ENCODE measurements around the gene C1orf105. TPM values are rescaled to one million over a fixed set of nuclear protein-coding genes. Genes with fewer than 3 reads are reported as not detected.

The C1orf105 gene
- total and polyA plus RNA-seq, 2 of the 13 experiments (the other 11 are each of a cell fraction or from before 2014, with no cell fraction given): 0.15 to 0.45 TPM

GRCh38 chr1:172484252-172484651, 63.8 kb downstream of the C1orf105 start:
- BruUV-seq (replicated peaks): no TSS peak
- no peak overlapping the region for H3K27ac ChIP-seq (ENCODE audit: extremely low read length, insufficient read depth, low read length)
- no peak for TF ChIP-seq CEBPB (IDR thresholded peaks at IDR 0.05; ENCODE audit: borderline replicate concordance, low read depth, low read length)
- TF ChIP-seq POLR2A (IDR thresholded peaks at IDR 0.05; ENCODE audit: insufficient read depth in 1 of 2, low read depth in 2 of 2, low read length in 2 of 2): no peak
- TF ChIP-seq ZNF337 (CRISPR knock-in tag; IDR thresholded peaks at IDR 0.05; ENCODE audit: borderline replicate concordance, low read depth): no peak
- TF ChIP-seq ZMAT5 (CRISPR knock-in tag; IDR thresholded peaks at IDR 0.05; ENCODE audit: borderline replicate concordance, low read depth): no peak
- no peak for TF ChIP-seq GMEB2 (CRISPR knock-in tag; IDR thresholded peaks at IDR 0.05; ENCODE audit: low read depth)
- TF ChIP-seq ZBTB39 (CRISPR knock-in tag; IDR thresholded peaks at IDR 0.05): no peak
- no peak for TF ChIP-seq ZNF574 (CRISPR knock-in tag; IDR thresholded peaks at IDR 0.05)
- no peak for TF ChIP-seq ZBTB42 (CRISPR knock-in tag; IDR thresholded peaks at IDR 0.05)
- TF ChIP-seq ERF (CRISPR knock-in tag; IDR thresholded peaks at IDR 0.05): no peak
- no peak for TF ChIP-seq NPAS2 (CRISPR knock-in tag; IDR thresholded peaks at IDR 0.05; ENCODE audit: borderline replicate concordance)
- no peak for TF ChIP-seq SMAD1 (CRISPR knock-in tag; IDR thresholded peaks at IDR 0.05; ENCODE audit: borderline replicate concordance, low read depth)
- TF ChIP-seq ZNF557 (CRISPR knock-in tag; IDR thresholded peaks at IDR 0.05): no peak
- TF ChIP-seq ZNF562 (CRISPR knock-in tag; IDR thresholded peaks at IDR 0.05; ENCODE audit: borderline replicate concordance): no peak
- TF ChIP-seq ATF5 (CRISPR knock-in tag; IDR thresholded peaks at IDR 0.05; ENCODE audit: low read depth): no peak
- TF ChIP-seq CERS6 (CRISPR knock-in tag; IDR thresholded peaks at IDR 0.05): no peak
- TF ChIP-seq AKAP8 (CRISPR knock-in tag; IDR thresholded peaks at IDR 0.05): no peak
- TF ChIP-seq NFYC (CRISPR knock-in tag; IDR thresholded peaks at IDR 0.05): no peak
- TF ChIP-seq HNF4A (CRISPR knock-in tag; IDR thresholded peaks at IDR 0.05): no peak
- H3K9ac ChIP-seq (ENCODE audit: insufficient read depth, low read depth, low read length): no peak overlapping the region
- H3K36me3 ChIP-seq (replicated peaks in 1 of 2; ENCODE audit: control insufficient read depth in 1 of 2, insufficient read depth in 2 of 2, low read length in 2 of 2): no peaks in the 10 kb centered on the region
- FAIRE-seq (no peak), DNase-seq (ENCODE audit: low spot score) (no peak), ATAC-seq (no peak)
- no peak overlapping the region for H3K4me3 ChIP-seq (replicated peaks in 1 of 3; ENCODE audit: insufficient read depth in 1 of 3, low read depth in 2 of 3, low read length in 3 of 3)
- CTCF ChIA-PET (ENCODE audit: low intra/inter-chr PET ratio, low total read pairs): no interaction called here
- no peak overlapping the region for H2AFZ ChIP-seq (ENCODE audit: low read length)
- no peak overlapping the region for H3K4me2 ChIP-seq (ENCODE audit: low read depth, low read length)
- POLR2A ChIA-PET: interaction anchor here (1.0 kb wide), 1 partner anchor 48 kb away, joined by 3 read pairs; the partner anchor contains the start of gene SUCO
- no peaks in the 10 kb centered on the region; a peak in 2 of 5 replicates for H3K27me3 ChIP-seq (ENCODE audit: control insufficient read depth in 1 of 2, insufficient read depth in 2 of 2, low read length in 2 of 2)
- peaks cover 18% of the 10 kb centered on the region for H3K4me1 ChIP-seq (ENCODE audit: insufficient read depth, low read length)
- H3K9me3 ChIP-seq (ENCODE audit: low read length): no peaks in the 10 kb centered on the region
- H4K20me1 ChIP-seq (ENCODE audit: insufficient read depth, low read length): no peaks in the 10 kb centered on the region
- in situ Hi-C loops (cut with HindIII; ENCODE audit: extremely low pct_ligation_motif_present, low pct_unique_long_range_greater_than_20kb) (no loop called here), intact Hi-C loops (cut with micrococcal nuclease; ENCODE audit: unreplicated experiment) (no loop called here)
- no peaks in the 10 kb centered on the region for H3K79me2 ChIP-seq (ENCODE audit: insufficient read depth, low read length)

Data from HepG2 (cell line).